HG02981 (cell line): ENCODE results near the gene FCER1A.
"Not testable (repeated sequence)": the region's sequence is repeated elsewhere in the genome, so short reads cannot be mapped to it uniquely, and the experiment has no call there.

ENCODE experiments used
- ATAC-seq: cut with Tn5 transposase; IDR thresholded peaks from one replicate; pipeline ENCODE4 v1.9.1; 2021; ENCODE audit warnings: mild to moderate bottlenecking, moderate library complexity; ENCODE audit not compliant: unreplicated experiment

Gene FCER1A

DNA sequence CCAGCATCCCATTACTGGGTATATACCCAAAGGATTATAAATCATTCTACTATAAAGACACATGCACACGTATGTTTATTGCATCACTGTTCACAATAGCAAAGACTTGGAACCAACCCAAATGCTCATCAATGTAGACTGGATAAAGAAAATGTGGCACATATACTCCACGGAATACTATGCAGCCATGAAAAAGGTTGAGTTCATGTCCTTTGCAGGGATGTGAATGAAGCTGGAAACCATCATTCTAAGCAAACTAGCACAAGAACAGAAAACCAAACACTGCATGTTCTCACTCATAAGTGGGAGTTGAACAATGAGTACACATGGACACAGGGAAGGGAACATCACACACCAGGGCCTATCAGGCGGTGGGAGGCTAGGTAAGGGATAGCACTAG, 47.2 kb downstream of the FCER1A start:
- not testable (repeated sequence) for ATAC-seq

DNA sequence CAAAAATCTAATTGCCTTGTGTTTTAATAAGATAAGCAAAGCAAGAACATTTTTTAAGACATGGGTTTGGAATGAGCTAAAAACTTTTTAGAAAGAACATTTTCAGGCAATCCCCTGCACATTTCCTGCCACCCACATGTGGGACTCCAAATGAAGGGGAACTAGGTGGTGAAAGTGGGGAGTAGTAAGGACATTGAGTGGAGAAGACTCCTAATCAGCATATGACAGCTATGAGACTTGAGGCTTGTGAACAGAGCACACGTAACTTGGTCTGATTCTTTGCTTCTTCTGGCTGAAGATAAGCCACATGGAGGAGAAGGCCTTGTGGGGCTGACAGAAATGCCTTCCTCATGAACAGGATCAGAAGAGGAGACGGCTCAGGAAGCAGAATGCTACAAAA, 50.3 kb downstream of the FCER1A start:
- no peak for ATAC-seq
